HG02798 (cell line): ENCODE data around the gene FGF7.
"Not testable (repeated sequence)": the region's sequence is repeated elsewhere in the genome, so short reads cannot be mapped to it uniquely, and the experiment has no call there.

Experiments used
- ATAC-seq: cut with Tn5 transposase; IDR thresholded peaks from one replicate; pipeline ENCODE4 v1.9.1; 2021; ENCODE audit warnings: mild to moderate bottlenecking; ENCODE audit not compliant: unreplicated experiment, poor library complexity

Gene FGF7

DNA sequence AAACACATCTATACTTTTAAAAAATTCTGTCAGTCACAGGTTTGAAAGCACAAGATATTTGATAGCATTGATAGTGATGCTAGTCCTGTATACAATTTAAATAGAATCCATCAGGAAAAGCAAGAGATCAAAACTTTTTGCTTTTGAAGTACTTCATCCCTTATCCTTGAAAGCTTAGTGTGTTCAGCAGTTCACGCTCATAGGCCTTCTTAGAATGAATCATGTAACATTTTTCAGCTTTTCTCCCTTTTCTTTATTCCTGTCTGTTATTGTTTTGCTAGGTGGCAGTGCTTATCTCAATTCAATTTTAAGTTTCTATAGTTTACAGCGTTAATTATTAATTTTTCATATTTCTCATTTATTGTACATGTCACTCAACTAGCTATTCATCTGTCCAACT lies 69.1 kb downstream of the FGF7 start:
- ATAC-seq, result no peak

- ATAC-seq, result no peak
Measured at GRCh38 chr15:49492830-49493229, 69.8 kb downstream of the FGF7 start.

DNA sequence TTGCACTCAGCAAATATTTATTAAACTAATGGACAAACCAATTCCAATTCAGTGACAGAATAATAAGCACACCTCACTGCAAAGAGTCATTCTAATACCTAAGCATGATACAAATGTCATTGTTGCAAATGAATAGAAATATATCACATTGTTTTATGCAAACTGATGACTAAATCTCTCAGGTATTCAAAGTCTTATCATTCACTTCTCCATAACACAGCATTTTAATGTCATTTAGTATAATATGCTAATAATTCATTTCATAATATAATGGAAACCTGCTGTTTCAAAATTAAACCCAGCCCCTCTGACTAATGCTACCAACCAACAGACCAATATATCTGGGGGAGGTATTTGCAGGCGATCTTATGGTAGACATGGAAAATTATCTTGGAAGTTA lies 71.8 kb downstream of the FGF7 start:
- ATAC-seq, result no peak

- no peak for ATAC-seq
Measured at GRCh38 chr15:49495993-49496753, 73.1 kb downstream of the FGF7 start.

- no peak for ATAC-seq
Measured at GRCh38 chr15:49501586-49501985, 78.5 kb downstream of the FGF7 start.

- ATAC-seq, result no peak
Measured at GRCh38 chr15:49506341-49506740, 83.3 kb downstream of the FGF7 start.

DNA sequence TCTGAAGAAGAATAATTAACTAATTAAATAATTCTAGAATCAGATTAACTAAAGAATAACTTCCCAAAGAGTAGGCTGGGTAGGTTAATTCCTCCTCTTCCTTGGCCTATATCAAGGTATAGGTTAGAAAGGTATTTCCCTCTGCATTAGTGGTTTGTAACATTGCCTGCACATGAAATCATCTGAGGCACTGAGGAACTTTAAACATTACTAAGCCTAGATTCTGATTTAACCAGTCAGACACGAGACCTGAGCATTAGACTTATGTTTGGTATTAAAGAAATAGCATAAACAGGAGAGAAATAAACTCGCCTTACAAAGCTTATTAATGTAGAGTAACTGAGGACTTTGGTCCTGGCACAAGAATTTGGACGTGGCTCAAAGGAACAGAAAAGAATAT lies 84.2 kb downstream of the FGF7 start:
- ATAC-seq, result no peak

DNA sequence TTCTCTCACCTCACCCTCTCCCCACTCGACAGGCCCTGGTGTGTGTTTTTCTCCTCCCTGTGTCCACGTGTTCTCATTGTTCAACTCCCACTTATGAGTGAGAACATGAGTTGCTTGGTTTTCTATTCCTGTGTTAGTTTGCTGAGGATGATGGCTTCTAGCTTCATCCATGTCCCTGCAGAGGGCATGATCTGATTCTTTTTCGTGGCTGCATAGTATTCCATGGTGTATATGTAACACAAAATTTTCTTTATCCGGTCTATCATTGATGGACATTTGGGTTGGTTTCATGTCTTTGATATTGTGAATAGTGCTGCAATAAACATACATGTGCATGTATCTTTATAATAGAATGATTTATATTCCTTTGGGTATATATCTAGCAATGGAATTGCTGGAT lies 89.7 kb downstream of the FGF7 start:
- not testable (repeated sequence) for ATAC-seq

- ATAC-seq, result no peak
Measured at GRCh38 chr15:49521802-49522201, 98.8 kb downstream of the FGF7 start.

DNA sequence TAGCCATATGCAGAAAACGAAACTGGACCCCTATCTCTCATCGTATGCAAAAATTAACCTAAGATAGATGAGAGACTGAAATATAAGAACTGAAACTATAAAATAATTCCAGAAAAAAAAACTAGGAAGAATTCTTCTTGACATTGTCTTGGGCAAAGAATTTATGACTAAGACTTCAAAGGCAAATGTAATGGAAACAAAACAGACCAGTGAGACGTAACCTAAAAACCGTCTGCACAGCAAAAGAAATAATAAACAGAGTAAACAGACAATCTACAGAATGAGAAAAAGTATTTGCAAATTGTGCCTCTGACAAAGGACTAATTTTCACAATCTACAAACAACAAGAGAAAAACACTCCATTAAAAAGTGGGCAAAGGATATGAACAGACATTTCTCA lies 105.2 kb downstream of the FGF7 start:
- no peak for ATAC-seq

- ATAC-seq, result no peak
Measured at GRCh38 chr15:49530092-49530491, 107.0 kb downstream of the FGF7 start.
